SK-N-SH treated with all-trans-retinoic acid at 6 μM for 48 hours (cell line): ENCODE measurements around the gene MRGPRX4.

ENCODE experiments used
- ATAC-seq: fragments of 200-7000 bp; cut with Tn5 transposase; 3 replicates; pipeline ENCODE4 v1.9.1; 2020; ENCODE audit warnings: mild to moderate bottlenecking, moderate library complexity
- ARNTL ChIP-seq: fragments of 450-650 bp; formaldehyde crosslinking; IDR thresholded peaks from 2 replicates; pipeline ENCODE4 v1.5.0; 2020; ENCODE audit warnings: low read depth, mild to moderate bottlenecking, moderate library complexity, borderline replicate concordance
- BACH2 ChIP-seq: fragments of 250-450 bp; sonication (Bioruptor Pico); IDR thresholded peaks from 2 replicates; pipeline ENCODE4 v1.9.0; 2021; ENCODE audit warnings: mild to moderate bottlenecking, borderline replicate concordance
- CREB5 ChIP-seq: fragments of 250-450 bp; sonication (Bioruptor Pico); IDR thresholded peaks from 2 replicates; pipeline ENCODE4 v1.5.1; 2020; ENCODE audit warnings: low read depth, mild to moderate bottlenecking, moderate library complexity
- CSDC2 ChIP-seq: fragments of 250-450 bp; sonication (Bioruptor Pico); IDR thresholded peaks from 2 replicates; pipeline ENCODE4 v1.5.0; 2020; ENCODE audit warnings: mild to moderate bottlenecking, moderate library complexity
- CSRNP3 ChIP-seq: fragments of 250-450 bp; sonication (Bioruptor Pico); IDR thresholded peaks from 2 replicates; pipeline ENCODE4 v1.5.1; 2021; ENCODE audit warnings: mild to moderate bottlenecking, moderate library complexity
- ESRRG ChIP-seq: fragments of 250-450 bp; sonication (Bioruptor Pico); IDR thresholded peaks from 2 replicates; pipeline ENCODE4 v1.6.1; 2021; ENCODE audit warnings: mild to moderate bottlenecking
- GLIS3 ChIP-seq: fragments of 250-450 bp; sonication (Bioruptor Pico); IDR thresholded peaks from 2 replicates; pipeline ENCODE4 v1.5.0; 2020; ENCODE audit warnings: mild to moderate bottlenecking, moderate library complexity
- ISL1 ChIP-seq: fragments of 250-450 bp; sonication (Bioruptor Pico); IDR thresholded peaks from 2 replicates; pipeline ENCODE4 v2.1.2; 2022; ENCODE audit warnings: mild to moderate bottlenecking, moderate library complexity
- OSR1 ChIP-seq: fragments of 250-450 bp; sonication (Bioruptor Pico); IDR thresholded peaks from 2 replicates; pipeline ENCODE4 v1.8.0; 2022; ENCODE audit warnings: moderate library complexity, mild to moderate bottlenecking, inconsistent platforms
- PATZ1 ChIP-seq: fragments of 250-450 bp; sonication (Bioruptor Pico); IDR thresholded peaks from 2 replicates; pipeline ENCODE4 v1.8.0; 2020; ENCODE audit warnings: mild to moderate bottlenecking, moderate library complexity, borderline replicate concordance
- POU6F1 ChIP-seq: fragments of 250-450 bp; sonication (Bioruptor Pico); IDR thresholded peaks from 2 replicates; pipeline ENCODE4 v1.8.0; 2021; ENCODE audit warnings: low read depth, mild to moderate bottlenecking, moderate library complexity, borderline replicate concordance
- PPARA ChIP-seq: fragments of 250-450 bp; sonication (Bioruptor Pico); IDR thresholded peaks from 2 replicates; pipeline ENCODE4 v1.5.0; 2020; ENCODE audit warnings: mild to moderate bottlenecking, borderline replicate concordance
- RARB ChIP-seq: fragments of 250-450 bp; sonication (Bioruptor Pico); IDR thresholded peaks from 2 replicates; pipeline ENCODE4 v1.8.0; 2021; ENCODE audit warnings: mild to moderate bottlenecking, moderate library complexity
- SNAI2 ChIP-seq: fragments of 250-450 bp; sonication (Bioruptor Pico); IDR thresholded peaks from 2 replicates; pipeline ENCODE4 v1.5.0; 2020; ENCODE audit warnings: mild to moderate bottlenecking, moderate library complexity
- TCF4 ChIP-seq: fragments of 250-450 bp; sonication (Bioruptor Pico); IDR thresholded peaks from 2 replicates; pipeline ENCODE4 v1.8.0; 2021; ENCODE audit warnings: mild to moderate bottlenecking, moderate library complexity, borderline replicate concordance
- TOX ChIP-seq: fragments of 250-450 bp; sonication (Bioruptor Pico); IDR thresholded peaks from 2 replicates; pipeline ENCODE4 v1.8.0; 2021; ENCODE audit warnings: mild to moderate bottlenecking, moderate library complexity, borderline replicate concordance
- TSHZ2 ChIP-seq: fragments of 250-450 bp; sonication (Bioruptor Pico); IDR thresholded peaks from 2 replicates; pipeline ENCODE4 v1.5.0; 2020; ENCODE audit warnings: mild to moderate bottlenecking, moderate library complexity
- ZC3H10 ChIP-seq: fragments of 250-450 bp; sonication (Bioruptor Pico); IDR thresholded peaks from 2 replicates; pipeline ENCODE4 v1.5.1; 2021; ENCODE audit warnings: mild to moderate bottlenecking, moderate library complexity
- ZFP3 ChIP-seq: fragments of 250-450 bp; sonication (Bioruptor Pico); IDR thresholded peaks from 2 replicates; pipeline ENCODE4 v1.5.0; 2020; ENCODE audit warnings: mild to moderate bottlenecking, moderate library complexity
- ZNF565 ChIP-seq: fragments of 450-650 bp; formaldehyde crosslinking; conservative IDR thresholded peaks from 2 replicates; pipeline ENCODE4 v1.5.0; 2020; ENCODE audit warnings: low read depth, mild to moderate bottlenecking, moderate library complexity
- ZNF70 ChIP-seq: fragments of 450-650 bp; formaldehyde crosslinking; IDR thresholded peaks from 2 replicates; pipeline ENCODE4 v1.5.0; 2020; ENCODE audit warnings: mild to moderate bottlenecking, moderate library complexity
- ZNF8 ChIP-seq: fragments of 450-650 bp; formaldehyde crosslinking; IDR thresholded peaks from 2 replicates; pipeline ENCODE4 v1.5.0; 2020; ENCODE audit warnings: mild to moderate bottlenecking, moderate library complexity

The MRGPRX4 gene

GRCh38 chr11:18140145-18140544 is 32.5 kb upstream of the MRGPRX4 start:
- ATAC-seq: no peak
- TF ChIP-seq POU6F1 (CRISPR knock-in tag) (no peak), ZFP3 (no peak), ZC3H10 (CRISPR knock-in tag) (no peak), OSR1 (CRISPR knock-in tag) (no peak), CREB5 (CRISPR knock-in tag) (no peak), CSDC2 (no peak), PATZ1 (CRISPR knock-in tag) (no peak), BACH2 (CRISPR knock-in tag) (no peak), GLIS3 (CRISPR knock-in tag) (no peak), ZNF70 (no peak), RARB (CRISPR knock-in tag) (no peak), TSHZ2 (CRISPR knock-in tag) (no peak), ZNF565 (CRISPR knock-in tag) (no peak)
- TF ChIP-seq, all 23 proteins: peak for 0

GRCh38 chr11:18144243-18144642 is 28.4 kb upstream of the MRGPRX4 start:
- TF ChIP-seq TCF4 (CRISPR knock-in tag) (no peak), ZNF70 (no peak), ZC3H10 (CRISPR knock-in tag) (no peak), POU6F1 (CRISPR knock-in tag) (no peak), ESRRG (no peak), ZNF8 (CRISPR knock-in tag) (no peak), ISL1 (CRISPR knock-in tag) (no peak), CSRNP3 (no peak)

GRCh38 chr11:18145025-18145424 is 27.6 kb upstream of the MRGPRX4 start:
- ATAC-seq: peak; percentile 65; the same call in 2 of the 3 replicates
- TF ChIP-seq TOX (CRISPR knock-in tag) (no peak), CSDC2 (no peak), TSHZ2 (CRISPR knock-in tag) (no peak), PPARA (CRISPR knock-in tag) (no peak), ISL1 (CRISPR knock-in tag) (no peak), ARNTL (CRISPR knock-in tag) (no peak), BACH2 (CRISPR knock-in tag) (no peak), SNAI2 (CRISPR knock-in tag) (no peak), OSR1 (CRISPR knock-in tag) (no peak), TCF4 (CRISPR knock-in tag) (no peak), CSRNP3 (no peak), ZNF70 (no peak), ESRRG (no peak)

More at GRCh38 chr11:18144243-18144642, 28.4 kb upstream of the MRGPRX4 start:
- ATAC-seq: no peak
